ENCODE measurements around the gene ANAPC7.
"Not testable (repeated sequence)": the region's sequence is repeated elsewhere in the genome, so short reads cannot be mapped to it uniquely, and the experiment has no call there.

Gene ANAPC7

DNA sequence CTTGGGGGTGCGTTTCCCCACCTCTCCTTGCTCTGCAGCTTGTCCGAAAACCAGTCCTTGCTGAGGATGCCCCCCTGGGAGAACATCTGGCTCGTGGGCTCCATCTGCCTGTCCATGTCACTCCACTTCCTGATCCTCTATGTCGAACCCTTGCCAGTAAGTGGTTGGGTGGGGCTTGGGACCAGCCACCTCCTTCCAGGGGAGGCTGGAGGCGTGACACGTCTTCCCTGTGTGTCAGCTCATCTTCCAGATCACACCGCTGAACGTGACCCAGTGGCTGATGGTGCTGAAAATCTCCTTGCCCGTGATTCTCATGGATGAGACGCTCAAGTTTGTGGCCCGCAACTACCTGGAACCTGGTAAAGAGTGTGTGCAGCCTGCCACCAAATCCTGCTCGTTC lies 57.5 kb downstream of the ANAPC7 start:
- DNase-seq, result no peak

DNA sequence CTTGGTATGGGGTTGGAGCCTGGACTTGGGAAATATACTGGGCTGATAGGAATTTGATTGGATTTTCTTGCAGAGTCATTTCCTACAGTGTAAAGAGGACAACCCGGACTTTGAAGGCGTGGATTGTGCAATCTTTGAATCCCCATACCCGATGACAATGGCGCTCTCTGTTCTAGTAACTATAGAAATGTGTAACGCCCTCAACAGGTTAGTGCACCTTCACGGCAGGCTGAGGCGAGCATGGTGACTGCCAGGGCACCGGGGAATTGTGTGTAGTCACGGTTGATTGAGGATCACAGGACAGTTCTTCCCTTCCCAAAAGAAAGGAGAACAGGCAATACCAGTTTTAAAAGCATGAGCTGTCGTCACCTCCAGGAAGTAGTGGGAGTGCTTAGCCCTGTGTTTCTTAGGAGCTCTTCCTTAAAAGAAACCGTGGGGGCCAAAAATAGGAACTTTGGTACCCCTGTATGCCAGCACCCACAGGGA lies 58.3 kb downstream of the ANAPC7 start:
- DNase-seq, result no peak

DNA sequence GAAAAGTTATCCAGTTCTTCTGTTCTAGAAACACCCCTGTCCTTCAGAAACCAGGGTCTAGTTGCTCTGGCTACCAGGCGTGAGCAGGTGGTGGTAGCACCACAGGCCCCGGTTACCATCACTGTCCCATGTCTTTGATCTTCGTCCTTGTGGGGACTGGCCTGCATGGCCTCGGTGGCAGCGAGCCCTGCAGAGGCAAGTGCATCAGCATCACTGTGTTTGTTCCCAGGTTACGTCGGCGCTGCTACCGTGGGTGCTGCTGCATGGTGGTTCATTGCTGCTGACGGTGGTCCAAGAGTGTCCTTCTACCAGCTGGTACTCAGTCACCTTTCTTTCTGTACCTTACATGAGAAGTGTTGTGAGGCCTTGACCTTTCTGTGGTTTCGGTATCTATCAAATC lies 58.9 kb downstream of the ANAPC7 start:
- DNase-seq, result no peak

DNA sequence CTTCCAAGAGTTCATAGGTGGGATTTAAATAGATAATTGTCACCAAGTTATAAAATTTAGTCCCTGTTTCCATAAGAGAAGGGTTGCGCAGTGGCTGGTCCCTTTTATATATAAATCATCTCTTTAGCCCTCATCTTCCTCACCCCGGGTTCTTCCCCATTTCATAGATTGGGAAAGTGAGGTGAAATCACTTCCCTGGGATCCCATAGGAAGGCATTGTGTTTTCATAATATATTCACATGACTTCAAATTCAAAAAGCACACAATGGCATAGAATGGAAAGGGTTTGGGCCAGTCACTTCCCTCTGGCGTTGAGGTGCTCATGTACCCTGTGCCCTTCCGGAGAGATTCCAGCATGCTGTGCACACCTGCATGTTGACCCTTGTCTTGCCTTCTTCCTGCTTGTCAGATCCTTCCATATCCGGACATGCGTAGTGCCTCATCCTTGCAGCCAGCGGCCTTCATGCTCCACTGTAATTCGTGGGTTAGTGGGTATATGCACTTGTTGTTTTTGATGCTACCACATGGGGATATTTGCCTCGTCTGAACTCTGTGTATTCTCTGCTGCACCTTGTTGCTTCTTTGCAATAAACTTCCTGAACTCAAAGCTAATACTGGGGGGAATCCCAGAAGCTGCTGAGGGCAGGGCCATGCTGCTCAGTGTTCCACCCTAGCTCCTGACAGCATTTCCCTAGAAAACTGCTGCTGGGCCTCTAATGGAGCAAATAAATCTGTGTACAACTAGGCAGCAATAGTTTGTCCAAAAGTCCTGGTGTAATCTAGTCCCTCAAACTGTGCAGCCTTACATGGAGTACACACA lies 59.6 kb downstream of the ANAPC7 start:
- no peak for DNase-seq

- DNase-seq, result no peak
Measured at GRCh38 chr12:110343114-110343513, 60.4 kb downstream of the ANAPC7 start.

DNA sequence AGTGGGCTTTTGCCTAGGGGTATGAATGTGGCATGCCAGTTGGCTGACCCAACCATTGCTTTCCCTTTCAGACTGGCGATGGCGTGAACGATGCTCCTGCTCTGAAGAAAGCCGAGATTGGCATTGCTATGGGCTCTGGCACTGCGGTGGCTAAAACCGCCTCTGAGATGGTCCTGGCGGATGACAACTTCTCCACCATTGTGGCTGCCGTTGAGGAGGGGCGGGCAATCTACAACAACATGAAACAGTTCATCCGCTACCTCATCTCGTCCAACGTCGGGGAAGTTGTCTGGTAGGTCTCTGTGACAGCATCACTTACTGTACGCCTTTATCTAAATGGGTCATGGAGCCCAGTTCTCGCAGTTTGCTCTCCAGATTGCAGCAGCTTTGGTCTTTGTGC lies 61.4 kb downstream of the ANAPC7 start:
- DNase-seq, result no peak

GRCh38 chr12:110340706-110341105 lies 62.8 kb downstream of the ANAPC7 start:
- no peak for DNase-seq

- DNase-seq, result not testable (repeated sequence)
Measured at GRCh38 chr12:110340261-110340660, 63.2 kb downstream of the ANAPC7 start.

DNA sequence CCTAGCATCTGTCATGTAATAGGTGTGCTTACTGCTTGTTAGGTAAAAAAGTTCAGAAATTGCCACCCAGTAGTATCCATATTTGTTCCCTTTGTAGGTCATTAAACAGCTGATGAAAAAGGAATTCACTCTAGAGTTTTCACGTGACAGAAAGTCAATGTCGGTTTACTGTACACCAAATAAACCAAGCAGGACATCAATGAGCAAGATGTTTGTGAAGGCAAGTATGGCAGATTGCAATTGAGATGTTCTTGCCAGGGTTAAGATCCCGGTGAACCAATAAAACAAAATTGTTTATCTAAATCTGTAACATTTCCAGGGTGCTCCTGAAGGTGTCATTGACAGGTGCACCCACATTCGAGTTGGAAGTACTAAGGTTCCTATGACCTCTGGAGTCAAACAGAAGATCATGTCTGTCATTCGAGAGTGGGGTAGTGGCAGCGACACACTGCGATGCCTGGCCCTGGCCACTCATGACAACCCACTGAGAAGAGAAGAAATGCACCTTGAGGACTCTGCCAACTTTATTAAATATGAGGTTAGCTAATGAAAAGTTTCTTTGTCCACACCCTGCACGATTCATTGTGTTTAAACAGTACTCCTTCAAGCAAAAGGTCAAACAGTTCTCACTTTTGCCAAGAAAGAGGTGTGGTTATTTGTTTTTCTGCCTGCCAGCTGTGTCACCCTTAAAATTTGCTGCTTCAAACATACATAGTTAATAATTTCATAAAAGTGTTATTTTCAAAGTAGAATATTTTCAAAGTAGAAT lies 64.1 kb downstream of the ANAPC7 start:
- no peak for DNase-seq

DNA sequence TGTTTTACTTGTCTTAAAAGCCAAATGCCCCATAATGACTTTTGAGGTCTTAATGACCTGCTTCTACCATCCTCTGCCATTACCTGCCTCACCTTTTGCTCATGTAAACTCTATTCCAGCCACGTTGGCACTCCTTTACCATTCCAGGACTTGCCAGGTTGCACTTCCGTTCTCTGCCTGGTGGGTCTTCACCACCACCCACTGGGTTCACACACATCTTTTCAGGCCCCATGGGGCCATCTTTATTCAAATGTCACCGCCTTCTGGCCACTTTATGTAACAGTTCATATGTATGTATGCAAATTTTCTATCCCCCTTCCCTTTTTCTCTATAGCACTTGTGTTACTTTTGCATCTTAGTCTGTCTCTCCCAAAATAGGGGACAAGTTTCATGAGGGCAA lies 64.8 kb downstream of the ANAPC7 start:
- no peak for DNase-seq

DNA sequence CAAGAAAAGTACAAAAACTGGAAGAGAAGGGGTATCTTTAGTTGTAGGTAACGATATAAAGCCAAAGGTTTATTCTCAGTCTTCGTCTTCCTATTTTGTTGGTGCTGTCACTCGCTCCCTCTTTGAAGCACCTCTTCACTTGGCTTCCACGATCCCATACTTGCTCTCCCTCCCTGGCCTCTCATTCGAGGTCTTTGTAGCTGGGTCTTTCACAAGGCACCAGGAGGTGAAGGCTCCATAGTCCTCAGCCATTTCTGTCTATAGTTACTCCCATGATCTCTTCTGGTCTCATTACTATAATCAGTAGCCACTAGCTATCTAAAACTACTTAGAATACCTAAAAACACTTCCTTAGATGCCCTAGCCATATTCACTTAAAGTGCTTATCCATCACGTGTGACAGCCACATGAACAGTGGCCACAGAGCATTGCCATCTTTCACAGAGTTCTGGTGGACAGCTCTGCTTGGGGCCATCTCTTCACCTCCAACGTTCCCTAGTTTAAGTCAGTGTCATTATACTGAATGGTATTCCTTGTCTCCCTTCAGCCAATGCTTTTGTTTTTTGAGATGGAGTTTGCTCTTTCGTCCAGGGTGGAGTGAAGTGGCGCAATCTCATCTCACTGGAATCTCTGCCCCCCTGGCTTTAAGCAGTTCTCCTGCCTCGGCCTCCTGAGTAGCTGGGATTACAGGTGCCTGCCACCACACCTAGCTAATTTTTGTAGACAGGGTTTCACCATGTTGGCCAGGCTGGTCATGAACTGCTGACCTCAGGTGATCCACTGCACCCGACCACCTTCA lies 65.4 kb downstream of the ANAPC7 start:
- no peak for DNase-seq

- DNase-seq, result no peak
Measured at GRCh38 chr12:110335481-110336045, 67.9 kb downstream of the ANAPC7 start.

GRCh38 chr12:110333201-110333600 lies 70.3 kb downstream of the ANAPC7 start:
- no peak for DNase-seq

GRCh38 chr12:110330544-110330943 lies 73.0 kb downstream of the ANAPC7 start:
- DNase-seq, result no peak

DNA sequence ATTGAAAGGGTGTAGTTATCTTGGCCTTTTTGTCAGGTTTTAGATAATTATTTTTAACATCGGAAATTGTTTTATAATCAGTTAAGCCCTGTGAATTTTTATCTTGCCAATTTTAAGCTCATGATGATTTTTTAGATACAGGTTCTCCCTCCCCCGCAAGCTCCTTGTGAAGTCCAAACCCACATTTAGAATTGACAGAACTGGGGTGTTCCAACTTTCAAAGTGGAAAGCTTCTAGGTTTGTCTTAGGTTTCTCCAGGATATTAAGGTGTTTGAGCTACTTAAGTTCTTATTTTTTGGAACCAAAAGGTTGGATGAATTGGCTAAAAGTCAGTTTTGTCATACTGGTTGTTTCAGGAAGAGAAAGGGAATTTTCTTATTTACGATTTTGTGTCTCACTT lies 73.4 kb downstream of the ANAPC7 start:
- DNase-seq, result no peak

- DNase-seq, result no peak
Measured at GRCh38 chr12:110329710-110330109, 73.8 kb downstream of the ANAPC7 start.

Measured in T-helper 9 cell (primary cell).